Kidney (tissue), 14 donors: ENCODE data around the gene CBX5. TPM values are rescaled to one million over a fixed set of nuclear protein-coding genes. Genes with fewer than 3 reads are reported as not detected.

Source experiments
- DNase-seq, 5 donors: peaks; one replicate each; pipeline ENCODE4 v3.0.0-alpha.2; 2013 to 2020
- FAIRE-seq: peaks from 2 replicates; lab custom pipeline; 2012; peaks lifted over from hg19 to GRCh38; lab: Jason Lieb, UNC
- H3K27ac ChIP-seq, 2 donors: one replicate each; pipeline ENCODE4 v1.7.0; 2013; ENCODE audit warnings: low read depth in 2 of 2, low read length in 2 of 2, inconsistent platforms in 1 of 2
- H3K27me3 ChIP-seq: one replicate; pipeline ENCODE4 v1.7.1; 2013; ENCODE audit warnings: low read length, inconsistent platforms; ENCODE audit not compliant: control insufficient read depth, insufficient read depth
- H3K36me3 ChIP-seq, 3 donors: one replicate each; pipeline versions ENCODE4 v1.7.0 to v1.7.1; 2013; ENCODE audit warnings: low read length in 3 of 3, control low read depth in 1 of 3, inconsistent platforms in 1 of 3; ENCODE audit not compliant: insufficient read depth in 3 of 3, control insufficient read depth in 2 of 3
- H3K4me1 ChIP-seq, 3 donors: one replicate each; pipeline versions ENCODE4 v1.7.0 to v1.7.1; 2013; ENCODE audit warnings: low read length in 3 of 3, inconsistent platforms in 1 of 3, low read depth in 1 of 3; ENCODE audit not compliant: control insufficient read depth in 2 of 3, insufficient read depth in 2 of 3
- H3K4me3 ChIP-seq, 3 donors: one replicate each; pipeline versions ENCODE4 v1.7.0 to v1.8.1; 2013; ENCODE audit warnings: low read length in 3 of 3, control low read depth in 1 of 3, inconsistent platforms in 1 of 3
- H3K9ac ChIP-seq, 3 donors: one replicate each; pipeline versions ENCODE4 v1.7.0 to v1.7.1; 2013; ENCODE audit warnings: low read length in 3 of 3, control low read depth in 1 of 3, inconsistent platforms in 1 of 3
- H3K9me3 ChIP-seq, 3 donors: one replicate each; pipeline versions ENCODE4 v1.7.0 to v1.7.1; 2013; ENCODE audit warnings: low read length in 3 of 3, control low read depth in 1 of 3, inconsistent platforms in 1 of 3; ENCODE audit not compliant: control insufficient read depth in 2 of 3, insufficient read depth in 1 of 3
- intact Hi-C: fragments of 100-400 bp; cut with DNase I; formaldehyde crosslinking; loops from one replicate; pipeline ENCODE4 v1.11.1; 2022
- polyA plus RNA-seq: library from polyadenylated mRNA; stranded (reverse); fragments of 350-450 nt; fragmentation: Illumina TruSeq; extraction: RNeasy Lipid Tissue Mini Kit (QIAGEN cat#74804); gene quantifications from one replicate; pipeline ENCODE4 v1.2.3, GENCODE V29; 2014; ENCODE audit warnings: low read depth, low replicate concordance; ENCODE audit not compliant: insufficient read depth
- total RNA-seq: library from RNA; stranded (reverse); fragmentation: NEBNext Ultra II Directional; extraction: Animal tissue kit (Norgen Biotek cat#: 25700); gene quantifications from one replicate; pipeline ENCODE4 v1.2.1, GENCODE V29; 2021
- TF ChIP-seq, protein P1 (sequence below): IDR thresholded peaks from 3 replicates; pipeline ENCODE4 v1.5.1; 2012; ENCODE audit warnings: mild to moderate bottlenecking, moderate library complexity, borderline replicate concordance; ENCODE audit not compliant: insufficient read depth; ENCODE audit errors: extremely low read depth
- donor health status: control.
- donor health status: control.
- donor health status: control.
- donor health status: control.
- donor health status: control.
- donor health status: DM: yes; HTN: yes; CAD: no.
- donor health status: Normal renal cell carcinoma (clear cell type).

Gene CBX5
- total and polyA plus RNA-seq, 2 donors from 2014 or later, result 15.0 to 112 TPM

DNA sequence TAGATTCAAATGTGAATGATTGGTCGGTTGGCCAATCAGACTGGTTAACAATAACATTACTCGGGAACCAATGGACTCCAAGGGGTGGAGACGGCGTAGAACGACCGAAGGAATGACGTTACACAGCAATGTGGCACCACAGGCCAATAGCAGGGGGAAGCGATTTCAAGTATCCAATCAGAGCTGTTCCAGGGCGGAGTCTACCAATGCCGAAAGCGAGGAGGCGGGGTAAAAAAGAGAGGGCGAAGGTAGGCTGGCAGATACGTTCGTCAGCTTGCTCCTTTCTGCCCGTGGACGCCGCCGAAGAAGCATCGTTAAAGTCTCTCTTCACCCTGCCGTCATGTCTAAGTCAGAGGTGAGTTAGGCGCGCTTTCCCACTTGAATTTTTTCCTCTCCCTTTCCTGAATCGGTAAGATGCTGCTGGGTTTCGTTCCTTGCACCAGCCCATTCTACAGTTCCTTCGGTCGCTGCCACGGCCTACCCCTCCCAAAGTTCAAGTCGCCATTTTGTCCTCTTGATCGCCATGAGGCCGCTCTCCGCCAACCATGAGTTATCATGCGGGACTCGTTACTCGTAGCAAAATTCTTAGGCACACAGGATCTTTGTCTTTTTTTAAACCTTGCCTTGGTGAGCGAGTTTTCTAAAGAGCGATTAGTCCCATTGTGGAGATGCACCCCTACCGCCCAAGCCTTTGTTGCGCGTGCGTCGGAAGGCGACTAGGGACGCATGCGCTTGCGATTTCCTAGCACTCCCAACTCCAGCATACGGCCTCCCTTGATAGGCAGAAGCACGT is 742 bp upstream of the CBX5 start, which contains the start of gene HNRNPA1:
Gene HNRNPA1, plus strand, starts transcription at position 259 of the 793 bp plus-strand sequence. Its CDS starts 82 bp downstream, at position 341.
- peaks cover 19 to 26% (median 22%) of the 10 kb centered on the region in 3 donors for H3K4me1 ChIP-seq
- no peaks in the 10 kb centered on the region for H3K9me3 ChIP-seq
- intact Hi-C loops, result no loop called here
- H3K4me3 ChIP-seq, result peak within 1 kb of the TSS; percentile 95 to 100 (median 100)
- peak within 1 kb of the TSS; percentile 94 to 98 for H3K27ac ChIP-seq
- no peaks in the 10 kb centered on the region for H3K27me3 ChIP-seq
- FAIRE-seq, result peak; percentile 95
- DNase-seq, result peak; percentile 97 to 100 (median 99)
- H3K9ac ChIP-seq, result peak within 1 kb of the TSS; percentile 96 to 100 (median 99)
- peaks cover 17 to 37% (median 23%) of the 10 kb centered on the region in 3 donors for H3K36me3 ChIP-seq
- TF ChIP-seq, protein P1, sequence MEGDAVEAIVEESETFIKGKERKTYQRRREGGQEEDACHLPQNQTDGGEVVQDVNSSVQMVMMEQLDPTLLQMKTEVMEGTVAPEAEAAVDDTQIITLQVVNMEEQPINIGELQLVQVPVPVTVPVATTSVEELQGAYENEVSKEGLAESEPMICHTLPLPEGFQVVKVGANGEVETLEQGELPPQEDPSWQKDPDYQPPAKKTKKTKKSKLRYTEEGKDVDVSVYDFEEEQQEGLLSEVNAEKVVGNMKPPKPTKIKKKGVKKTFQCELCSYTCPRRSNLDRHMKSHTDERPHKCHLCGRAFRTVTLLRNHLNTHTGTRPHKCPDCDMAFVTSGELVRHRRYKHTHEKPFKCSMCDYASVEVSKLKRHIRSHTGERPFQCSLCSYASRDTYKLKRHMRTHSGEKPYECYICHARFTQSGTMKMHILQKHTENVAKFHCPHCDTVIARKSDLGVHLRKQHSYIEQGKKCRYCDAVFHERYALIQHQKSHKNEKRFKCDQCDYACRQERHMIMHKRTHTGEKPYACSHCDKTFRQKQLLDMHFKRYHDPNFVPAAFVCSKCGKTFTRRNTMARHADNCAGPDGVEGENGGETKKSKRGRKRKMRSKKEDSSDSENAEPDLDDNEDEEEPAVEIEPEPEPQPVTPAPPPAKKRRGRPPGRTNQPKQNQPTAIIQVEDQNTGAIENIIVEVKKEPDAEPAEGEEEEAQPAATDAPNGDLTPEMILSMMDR, result no peak

DNA sequence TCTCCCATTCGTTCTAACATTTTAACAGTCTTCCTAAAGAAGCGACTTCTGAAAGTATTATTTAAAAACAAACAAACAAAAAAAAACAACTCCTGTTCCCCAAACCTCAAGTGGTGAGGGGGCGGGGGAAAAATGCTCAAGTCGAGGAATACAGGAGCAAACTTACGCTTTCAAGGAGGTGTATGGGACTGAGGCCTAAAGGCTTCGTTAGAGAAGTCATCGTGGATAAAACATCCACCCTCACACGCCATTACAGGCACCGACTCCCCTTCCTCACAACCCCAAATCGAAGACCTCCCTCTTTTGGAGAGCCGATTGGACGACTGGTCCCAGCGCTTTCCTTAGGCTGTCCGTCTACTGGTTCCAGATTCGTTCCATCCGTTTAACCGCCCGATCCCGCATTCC is 693 bp downstream of the CBX5 start:
- intact Hi-C loops, result no loop called here
- no peaks in the 10 kb centered on the region for H3K27me3 ChIP-seq
- peak overlapping the region; percentile 87 to 99 (median 99) for H3K9ac ChIP-seq
- H3K9me3 ChIP-seq, result no peaks in the 10 kb centered on the region
- H3K4me1 ChIP-seq, result peaks cover 17 to 24% (median 21%) of the 10 kb centered on the region in 3 donors
- H3K27ac ChIP-seq, result peak overlapping the region; percentile 89 to 98
- peak overlapping the region; percentile 95 to 100 (median 99) for H3K4me3 ChIP-seq
- DNase-seq (no peak), FAIRE-seq (no peak)
- peaks cover 15 to 29% (median 21%) of the 10 kb centered on the region in 3 donors for H3K36me3 ChIP-seq
- TF ChIP-seq, protein P1, result no peak

DNA sequence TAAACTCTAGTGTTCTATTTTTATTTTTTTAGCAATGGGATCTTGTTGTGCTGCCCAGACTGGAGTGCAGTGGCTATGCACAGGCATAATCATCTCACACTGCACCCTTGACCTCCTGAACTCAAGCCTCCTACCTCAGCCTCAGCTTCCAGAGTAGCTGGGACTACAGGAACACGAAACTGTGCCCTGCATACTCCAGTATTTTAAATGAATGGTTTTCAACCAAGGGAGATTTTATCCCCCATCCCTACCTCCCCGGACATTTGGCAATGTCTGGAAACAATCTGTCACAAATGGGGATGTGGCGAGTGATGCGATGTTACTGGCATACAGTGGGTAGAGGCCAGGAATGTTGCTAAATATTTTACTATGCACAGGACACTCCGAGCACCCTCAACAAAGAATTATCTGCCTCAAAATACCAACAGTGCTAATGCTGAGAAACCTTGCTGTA is 2.1 kb downstream of the CBX5 start:
- no peak for FAIRE-seq
- H3K4me3 ChIP-seq, result peak overlapping the region; percentile 95 to 100 (median 99)
- intact Hi-C loops, result no loop called here

More for the DNA sequence above, 2.1 kb downstream of the CBX5 start:
- Histone ChIP-seq H3K36me3 (peaks cover 7 to 16% (median 8%) of the 10 kb centered on the region in 3 donors), H3K9ac (peak overlapping the region; percentile 33 to 99 (median 87)), H3K9me3 (no peaks in the 10 kb centered on the region), H3K27me3 (no peaks in the 10 kb centered on the region), H3K4me1 (peaks cover 10 to 18% (median 10%) of the 10 kb centered on the region in 3 donors), H3K27ac (peak overlapping the region in 1 of 2 donors; percentile 41)
- TF ChIP-seq, protein P1, result no peak
- DNase-seq, result peak in 1 of 5 donors; percentile 44
